Panc1 (cell line): Measurements from ENCODE around the gene SUN1. TPM values are rescaled to one million over a fixed set of nuclear protein-coding genes. Genes with fewer than 3 reads are reported as not detected.

Source experiments
- ATAC-seq: fragments of 200-7000 bp; cut with Tn5 transposase; 2 replicates; pipeline ENCODE4 v1.9.1; 2020; ENCODE audit warnings: mild to moderate bottlenecking, moderate library complexity
- BruUV-seq: library from RNA; stranded (reverse); fragments of 400-500 nt; replicated peaks from 2 replicates; lab custom pipeline; 2021; lab: Mats Ljungman, UMichigan
- CTCF ChIA-PET: fragments of 300-600 bp; sonication (Branson Sonifier 250); formaldehyde crosslinking; loops from one replicate; lab custom pipeline; 2022; ENCODE audit warnings: antibody characterized with exemption; lab: Charles Lee
- POLR2A ChIA-PET: fragments of 300-600 bp; sonication (Branson Sonifier 250); formaldehyde crosslinking; loops from one replicate; lab custom pipeline; 2022; ENCODE audit warnings: antibody characterized with exemption; lab: Charles Lee
- DNase-seq: peaks from one replicate; pipeline ENCODE4 v3.0.0-alpha.2; 2010; ENCODE audit warnings: low read depth, low spot score
- H3K27ac ChIP-seq: 2 replicates; pipeline ENCODE4 v1.5.1; 2011; ENCODE audit warnings: mild to moderate bottlenecking, low read length, inconsistent platforms
- H3K27me3 ChIP-seq: fragments of 200-500 bp; sonication (Bioruptor generic); 2 replicates; pipeline ENCODE4 v1.6.0; 2014; ENCODE audit warnings: low read length, inconsistent platforms; ENCODE audit not compliant: control insufficient read depth, insufficient read depth
- H3K36me3 ChIP-seq: fragments of 200-500 bp; sonication (Bioruptor generic); 2 replicates; pipeline ENCODE4 v1.5.1; 2014; ENCODE audit warnings: inconsistent platforms, mild to moderate bottlenecking, low read length, moderate library complexity; ENCODE audit not compliant: control insufficient read depth, insufficient read depth
- H3K4me1 ChIP-seq: 2 replicates; pipeline ENCODE4 v1.5.1; 2011; ENCODE audit warnings: inconsistent platforms, mild to moderate bottlenecking, low read length, moderate library complexity; ENCODE audit not compliant: control insufficient read depth, insufficient read depth
- H3K4me3 ChIP-seq, 2 experiments: 2 replicates each; pipeline ENCODE4 v1.5.1; 2011 to 2012; ENCODE audit warnings: low read depth in 2 of 2, low read length in 2 of 2, mild to moderate bottlenecking in 2 of 2, inconsistent platforms in 1 of 2, moderate library complexity in 1 of 2
- H3K9me3 ChIP-seq: fragments of 200-500 bp; sonication (Bioruptor generic); 2 replicates; pipeline ENCODE4 v1.5.1; 2014; ENCODE audit warnings: low read depth, mild to moderate bottlenecking, inconsistent platforms, low read length, moderate library complexity; ENCODE audit not compliant: control insufficient read depth, insufficient read depth
- POLR2AphosphoS5 ChIP-seq: IDR thresholded peaks from 2 replicates; pipeline ENCODE4 v1.6.1; 2012; ENCODE audit warnings: mild to moderate bottlenecking, low read depth, low read length, moderate library complexity
- SIN3A ChIP-seq: IDR thresholded peaks from 2 replicates; pipeline ENCODE4 v1.6.1; 2012; ENCODE audit warnings: low read depth, mild to moderate bottlenecking, low read length, moderate library complexity, borderline replicate concordance; ENCODE audit not compliant: insufficient read depth
- TCF7L2 ChIP-seq: IDR thresholded peaks from 2 replicates; pipeline ENCODE4 v1.6.1; 2011; ENCODE audit warnings: mild to moderate bottlenecking, low read depth, low read length, inconsistent platforms
- in situ Hi-C: cut with HindIII; loops from 2 replicates; pipeline ENCODE4 v1.10.0; 2016; ENCODE audit warnings: low sequenced_read_pairs, low pct_unique_long_range_greater_than_20kb
- intact Hi-C: fragments of 100-400 bp; cut with micrococcal nuclease; formaldehyde crosslinking; loops from one replicate; pipeline ENCODE4 v1.10.0; 2022; ENCODE audit not compliant: unreplicated experiment
- total RNA-seq: library from RNA; stranded (reverse); gene quantifications from one replicate; pipeline ENCODE4 v1.2.1, GENCODE V29; 2021; ENCODE audit not compliant: unreplicated experiment
- TF ChIP-seq, protein P1 (sequence below), 2 experiments: IDR thresholded peaks; 2 replicates each; pipeline ENCODE4 v1.6.1; 2011 to 2012; ENCODE audit warnings: low read depth in 2 of 2, control low read depth in 1 of 2, low read length in 1 of 2, mild to moderate bottlenecking in 1 of 2, moderate library complexity in 1 of 2; ENCODE audit not compliant: insufficient read depth in 1 of 2
- TF ChIP-seq, protein P2 (sequence below): fragments of 450-650 bp; IDR thresholded peaks from 2 replicates; pipeline ENCODE4 v1.5.1; 2017; ENCODE audit warnings: mild to moderate bottlenecking

SUN1 gene
- total RNA-seq, 1 experiment from 2014 or later = 244 TPM

DNA sequence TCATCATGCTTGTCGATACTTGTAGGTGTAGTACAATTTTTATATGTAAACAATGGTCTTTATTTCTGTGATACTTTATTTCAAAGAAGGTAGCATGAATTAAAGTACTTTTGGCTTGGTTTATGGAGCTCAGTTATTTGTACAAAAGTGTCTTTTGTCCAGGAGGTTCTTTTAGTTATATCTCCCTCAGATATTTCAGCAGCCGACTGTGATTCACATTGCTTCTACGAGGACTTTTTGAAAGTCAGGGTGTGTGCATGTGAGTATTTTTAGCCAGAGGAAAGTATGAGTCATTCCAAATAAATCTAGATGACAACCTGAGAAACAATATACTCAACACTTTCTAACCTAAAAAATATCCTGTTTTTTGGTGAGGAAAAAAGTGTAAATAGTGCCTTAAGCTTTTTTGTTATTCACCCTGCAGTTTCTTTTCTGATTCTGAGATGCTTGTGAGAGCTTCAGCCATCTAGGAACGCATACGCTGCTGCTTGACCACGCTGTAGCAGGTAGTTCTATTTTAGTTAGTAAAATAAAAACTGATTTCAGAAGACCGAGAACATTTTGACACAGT lies 595 bp upstream of the SUN1 start:
- H3K27ac ChIP-seq = peak overlapping the region; percentile 88
- in situ Hi-C loops (no loop called here), intact Hi-C loops (no loop called here)
- H3K9me3 ChIP-seq = no peaks in the 10 kb centered on the region
- BruUV-seq = no TSS peak
- ATAC-seq (peak; percentile 64), DNase-seq (peak; percentile 89)
- H3K4me1 ChIP-seq = peaks cover 30% of the 10 kb centered on the region
- H3K27me3 ChIP-seq = no peaks in the 10 kb centered on the region
- no peaks in the 10 kb centered on the region for H3K36me3 ChIP-seq
- ChIA-PET POLR2A (no interaction called here), CTCF (interaction anchor here (0.6 to 0.9 kb wide), 2 partner anchors 8 to 10 kb away, joined by 3 to 5 read pairs; no protein-coding TSS in a partner anchor)
- TF ChIP-seq TCF7L2 = no peak
- TF ChIP-seq, protein P1, sequence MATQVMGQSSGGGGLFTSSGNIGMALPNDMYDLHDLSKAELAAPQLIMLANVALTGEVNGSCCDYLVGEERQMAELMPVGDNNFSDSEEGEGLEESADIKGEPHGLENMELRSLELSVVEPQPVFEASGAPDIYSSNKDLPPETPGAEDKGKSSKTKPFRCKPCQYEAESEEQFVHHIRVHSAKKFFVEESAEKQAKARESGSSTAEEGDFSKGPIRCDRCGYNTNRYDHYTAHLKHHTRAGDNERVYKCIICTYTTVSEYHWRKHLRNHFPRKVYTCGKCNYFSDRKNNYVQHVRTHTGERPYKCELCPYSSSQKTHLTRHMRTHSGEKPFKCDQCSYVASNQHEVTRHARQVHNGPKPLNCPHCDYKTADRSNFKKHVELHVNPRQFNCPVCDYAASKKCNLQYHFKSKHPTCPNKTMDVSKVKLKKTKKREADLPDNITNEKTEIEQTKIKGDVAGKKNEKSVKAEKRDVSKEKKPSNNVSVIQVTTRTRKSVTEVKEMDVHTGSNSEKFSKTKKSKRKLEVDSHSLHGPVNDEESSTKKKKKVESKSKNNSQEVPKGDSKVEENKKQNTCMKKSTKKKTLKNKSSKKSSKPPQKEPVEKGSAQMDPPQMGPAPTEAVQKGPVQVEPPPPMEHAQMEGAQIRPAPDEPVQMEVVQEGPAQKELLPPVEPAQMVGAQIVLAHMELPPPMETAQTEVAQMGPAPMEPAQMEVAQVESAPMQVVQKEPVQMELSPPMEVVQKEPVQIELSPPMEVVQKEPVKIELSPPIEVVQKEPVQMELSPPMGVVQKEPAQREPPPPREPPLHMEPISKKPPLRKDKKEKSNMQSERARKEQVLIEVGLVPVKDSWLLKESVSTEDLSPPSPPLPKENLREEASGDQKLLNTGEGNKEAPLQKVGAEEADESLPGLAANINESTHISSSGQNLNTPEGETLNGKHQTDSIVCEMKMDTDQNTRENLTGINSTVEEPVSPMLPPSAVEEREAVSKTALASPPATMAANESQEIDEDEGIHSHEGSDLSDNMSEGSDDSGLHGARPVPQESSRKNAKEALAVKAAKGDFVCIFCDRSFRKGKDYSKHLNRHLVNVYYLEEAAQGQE (IDR thresholded peaks at IDR 0.05; ENCODE audit: insufficient read depth in 1 of 2, low read depth in 2 of 2, low read length in 1 of 2) = no peak
- no peak for TF ChIP-seq POLR2AphosphoS5
- TF ChIP-seq, protein P2, sequence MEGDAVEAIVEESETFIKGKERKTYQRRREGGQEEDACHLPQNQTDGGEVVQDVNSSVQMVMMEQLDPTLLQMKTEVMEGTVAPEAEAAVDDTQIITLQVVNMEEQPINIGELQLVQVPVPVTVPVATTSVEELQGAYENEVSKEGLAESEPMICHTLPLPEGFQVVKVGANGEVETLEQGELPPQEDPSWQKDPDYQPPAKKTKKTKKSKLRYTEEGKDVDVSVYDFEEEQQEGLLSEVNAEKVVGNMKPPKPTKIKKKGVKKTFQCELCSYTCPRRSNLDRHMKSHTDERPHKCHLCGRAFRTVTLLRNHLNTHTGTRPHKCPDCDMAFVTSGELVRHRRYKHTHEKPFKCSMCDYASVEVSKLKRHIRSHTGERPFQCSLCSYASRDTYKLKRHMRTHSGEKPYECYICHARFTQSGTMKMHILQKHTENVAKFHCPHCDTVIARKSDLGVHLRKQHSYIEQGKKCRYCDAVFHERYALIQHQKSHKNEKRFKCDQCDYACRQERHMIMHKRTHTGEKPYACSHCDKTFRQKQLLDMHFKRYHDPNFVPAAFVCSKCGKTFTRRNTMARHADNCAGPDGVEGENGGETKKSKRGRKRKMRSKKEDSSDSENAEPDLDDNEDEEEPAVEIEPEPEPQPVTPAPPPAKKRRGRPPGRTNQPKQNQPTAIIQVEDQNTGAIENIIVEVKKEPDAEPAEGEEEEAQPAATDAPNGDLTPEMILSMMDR = no peak
- TF ChIP-seq SIN3A = no peak
- peak overlapping the region; percentile 16 to 45 for H3K4me3 ChIP-seq

DNA sequence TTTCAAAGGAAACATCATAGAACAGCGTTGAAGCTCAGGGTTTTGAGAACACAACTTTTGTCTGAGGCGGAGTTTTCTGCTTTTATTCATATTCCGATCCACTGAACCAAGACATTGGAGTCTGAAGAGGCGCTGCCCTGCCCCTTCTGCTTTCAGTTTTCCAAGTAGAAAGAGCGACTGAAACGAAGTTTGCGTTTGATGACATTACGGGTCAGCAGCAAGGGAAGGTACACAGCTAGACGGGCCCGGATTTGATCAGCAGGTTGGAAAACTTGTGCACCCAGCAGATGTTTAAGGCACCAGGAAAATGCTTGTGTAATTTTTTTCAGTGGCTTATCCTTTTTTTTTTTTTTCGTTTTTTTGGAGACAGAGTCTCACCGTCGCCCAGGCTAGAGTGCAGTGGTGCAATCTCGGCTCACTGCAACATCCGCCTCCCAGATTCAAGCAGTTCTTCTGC lies 720 bp downstream of the SUN1 start:
- intact Hi-C loops = no loop called here
- ChIA-PET POLR2A (interaction anchor here (0.7 kb wide), 1 partner anchor 10 kb away, joined by 3 read pairs; no protein-coding TSS in a partner anchor), CTCF (no interaction called here)
- TF ChIP-seq, protein P1 (IDR thresholded peaks at IDR 0.05; ENCODE audit: insufficient read depth in 1 of 2, low read depth in 2 of 2, low read length in 1 of 2) = no peak
- TF ChIP-seq, protein P2 = no peak
- TF ChIP-seq POLR2AphosphoS5 (no peak), TCF7L2 (no peak), SIN3A (no peak)
- Histone ChIP-seq H3K27ac (peak overlapping the region; percentile 88), H3K4me3 (no peak overlapping the region), H3K4me1 (peaks cover 30% of the 10 kb centered on the region), H3K27me3 (no peaks in the 10 kb centered on the region), H3K9me3 (no peaks in the 10 kb centered on the region), H3K36me3 (no peaks in the 10 kb centered on the region)
- no peak for ATAC-seq
- in situ Hi-C loops = no loop called here
- no peak for DNase-seq
- no TSS peak for BruUV-seq
